ENCODE measurements around the gene GADD45A. TPM values are rescaled to one million over a fixed set of nuclear protein-coding genes. Genes with fewer than 3 reads are reported as not detected.
A peak's percentile ranks its signal among the peaks of the same experiment; 100 is the strongest.

GADD45A gene
- total and polyA plus RNA-seq, 9 of the 15 experiments (the other 6 are each of a cell fraction or from before 2014, with no cell fraction given): 21.3 to 156 (median 62.1) TPM

- TF ChIP-seq HINFP (tag; conservative IDR thresholded peaks at IDR 0.05; ENCODE audit: low read depth) (no peak), CBX1 (IDR thresholded peaks at IDR 0.05; ENCODE audit: low read depth) (0 out of 2 replicates have a peak, but pooled peaks have one; percentile 21), ZNF354B (CRISPR knock-in tag; IDR thresholded peaks at IDR 0.05) (no peak), NCOA1 (IDR thresholded peaks at IDR 0.05; ENCODE audit: low read depth) (no peak), ZNF280B (CRISPR knock-in tag; IDR thresholded peaks at IDR 0.05) (no peak), RCOR1 (IDR thresholded peaks at IDR 0.05; ENCODE audit: borderline replicate concordance in 1 of 2, low read depth in 2 of 2, low read length in 2 of 2) (peak in 1 of 2 experiments; percentile 67; a peak in 3 of 4 replicates), HNRNPLL (IDR thresholded peaks at IDR 0.05; ENCODE audit: low read depth, low read length, poor library complexity, severe bottlenecking) (peak; percentile 33), TBL1XR1 (IDR thresholded peaks at IDR 0.05; ENCODE audit: low read length in 2 of 2) (peak in 1 of 2 experiments; percentile 39; a peak in 1 of 4 replicates), MEF2A (IDR thresholded peaks at IDR 0.05; ENCODE audit: control insufficient read depth, low read depth, low read length) (peak; percentile 40; the same call in 1 of the 2 replicates), ZNF274 (IDR thresholded peaks at IDR 0.05; ENCODE audit: borderline replicate concordance, low read depth, low read length) (peak; percentile 62; the same call in 1 of the 2 replicates)
- TF ChIP-seq, protein P1, sequence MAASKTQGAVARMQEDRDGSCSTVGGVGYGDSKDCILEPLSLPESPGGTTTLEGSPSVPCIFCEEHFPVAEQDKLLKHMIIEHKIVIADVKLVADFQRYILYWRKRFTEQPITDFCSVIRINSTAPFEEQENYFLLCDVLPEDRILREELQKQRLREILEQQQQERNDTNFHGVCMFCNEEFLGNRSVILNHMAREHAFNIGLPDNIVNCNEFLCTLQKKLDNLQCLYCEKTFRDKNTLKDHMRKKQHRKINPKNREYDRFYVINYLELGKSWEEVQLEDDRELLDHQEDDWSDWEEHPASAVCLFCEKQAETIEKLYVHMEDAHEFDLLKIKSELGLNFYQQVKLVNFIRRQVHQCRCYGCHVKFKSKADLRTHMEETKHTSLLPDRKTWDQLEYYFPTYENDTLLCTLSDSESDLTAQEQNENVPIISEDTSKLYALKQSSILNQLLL (CRISPR knock-in tag; IDR thresholded peaks at IDR 0.05; ENCODE audit: borderline replicate concordance): no peak
- TF ChIP-seq, protein P2, sequence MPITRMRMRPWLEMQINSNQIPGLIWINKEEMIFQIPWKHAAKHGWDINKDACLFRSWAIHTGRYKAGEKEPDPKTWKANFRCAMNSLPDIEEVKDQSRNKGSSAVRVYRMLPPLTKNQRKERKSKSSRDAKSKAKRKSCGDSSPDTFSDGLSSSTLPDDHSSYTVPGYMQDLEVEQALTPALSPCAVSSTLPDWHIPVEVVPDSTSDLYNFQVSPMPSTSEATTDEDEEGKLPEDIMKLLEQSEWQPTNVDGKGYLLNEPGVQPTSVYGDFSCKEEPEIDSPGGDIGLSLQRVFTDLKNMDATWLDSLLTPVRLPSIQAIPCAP (CRISPR knock-in tag; IDR thresholded peaks at IDR 0.05; ENCODE audit: borderline replicate concordance): no peak
These were observed 48.8 kb downstream of the GADD45A start (continued) for GRCh38 chr1:67733681-67734322.
